AG09319 (cell line): ENCODE results near the gene ELP6.

Source experiments
- DNase-seq: peaks from one replicate; pipeline ENCODE4 v3.0.0-alpha.2; 2010; ENCODE audit warnings: low read depth; ENCODE audit errors: extremely low read depth
- CTCF ChIP-seq: IDR thresholded peaks from 2 replicates; pipeline ENCODE4 v1.5.1; 2011; ENCODE audit warnings: low read depth, mild to moderate bottlenecking, inconsistent platforms, low read length, moderate library complexity

ELP6 gene

DNA sequence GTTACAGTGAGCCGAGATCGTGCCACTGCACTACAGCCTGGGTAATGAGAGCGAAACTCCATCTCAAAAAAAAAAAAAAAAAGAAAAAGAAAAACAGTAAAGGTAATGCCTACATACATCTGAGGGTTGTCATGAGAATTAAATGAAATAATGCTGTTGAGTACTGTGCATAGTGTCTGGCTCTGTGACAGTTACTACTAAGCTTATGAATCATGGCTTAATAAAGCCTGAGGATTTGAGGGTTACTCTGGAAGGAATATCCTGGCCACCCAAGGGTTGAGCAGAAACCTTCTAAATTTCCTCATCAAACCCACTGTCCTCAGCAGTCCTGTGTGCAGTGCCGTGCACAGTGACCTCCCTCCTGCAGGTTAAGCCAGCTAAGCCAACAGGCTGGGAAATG, 26.8 kb upstream of the ELP6 start:
- no peak for TF ChIP-seq CTCF
- no peak for DNase-seq

DNA sequence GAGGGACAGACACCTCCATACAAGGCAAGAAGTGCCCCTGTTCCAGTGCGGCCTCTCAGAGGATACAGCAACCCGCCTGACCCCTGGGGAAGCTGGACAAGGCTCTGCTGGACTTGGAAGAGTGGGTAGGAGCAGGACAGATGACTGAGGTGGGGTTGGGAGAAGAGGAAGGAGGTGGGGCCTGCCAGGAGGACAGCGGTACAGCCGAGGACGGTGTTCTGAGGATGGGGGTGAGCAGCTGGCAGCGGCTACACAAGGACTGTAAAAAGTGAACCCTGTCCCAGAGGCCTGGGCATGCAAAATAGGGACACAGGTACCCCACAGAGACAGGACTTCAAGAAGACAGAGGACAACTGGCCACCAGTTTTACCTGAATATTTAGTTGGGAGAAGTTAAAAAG, 23.5 kb upstream of the ELP6 start:
- no peak for DNase-seq
- TF ChIP-seq CTCF = no peak

- no peak for TF ChIP-seq CTCF
- no peak for DNase-seq
Measured at GRCh38 chr3:47536221-47536891, 22.8 kb upstream of the ELP6 start.

- no peak for TF ChIP-seq CTCF
- DNase-seq = no peak
Measured at GRCh38 chr3:47533996-47534454, 20.5 kb upstream of the ELP6 start.

DNA sequence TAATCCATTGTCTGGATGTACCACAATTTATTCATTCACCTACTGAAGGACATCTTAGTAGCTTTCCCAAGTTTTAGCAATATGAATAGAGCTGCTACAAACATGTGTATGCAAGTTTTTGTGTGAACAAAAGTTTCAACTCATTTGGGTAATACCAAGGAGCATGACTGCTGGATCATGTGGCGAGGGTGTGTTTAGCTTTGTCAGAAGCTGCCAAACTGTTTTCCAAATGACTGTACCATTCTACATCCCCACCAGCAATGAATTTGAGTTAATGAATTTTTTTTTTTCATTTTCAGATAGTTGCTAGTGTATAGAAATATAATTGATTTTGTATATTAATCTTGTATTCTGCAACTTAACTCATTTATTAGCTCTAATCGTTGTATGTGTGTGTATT, 20.0 kb upstream of the ELP6 start:
- no peak for TF ChIP-seq CTCF
- DNase-seq = no peak

DNA sequence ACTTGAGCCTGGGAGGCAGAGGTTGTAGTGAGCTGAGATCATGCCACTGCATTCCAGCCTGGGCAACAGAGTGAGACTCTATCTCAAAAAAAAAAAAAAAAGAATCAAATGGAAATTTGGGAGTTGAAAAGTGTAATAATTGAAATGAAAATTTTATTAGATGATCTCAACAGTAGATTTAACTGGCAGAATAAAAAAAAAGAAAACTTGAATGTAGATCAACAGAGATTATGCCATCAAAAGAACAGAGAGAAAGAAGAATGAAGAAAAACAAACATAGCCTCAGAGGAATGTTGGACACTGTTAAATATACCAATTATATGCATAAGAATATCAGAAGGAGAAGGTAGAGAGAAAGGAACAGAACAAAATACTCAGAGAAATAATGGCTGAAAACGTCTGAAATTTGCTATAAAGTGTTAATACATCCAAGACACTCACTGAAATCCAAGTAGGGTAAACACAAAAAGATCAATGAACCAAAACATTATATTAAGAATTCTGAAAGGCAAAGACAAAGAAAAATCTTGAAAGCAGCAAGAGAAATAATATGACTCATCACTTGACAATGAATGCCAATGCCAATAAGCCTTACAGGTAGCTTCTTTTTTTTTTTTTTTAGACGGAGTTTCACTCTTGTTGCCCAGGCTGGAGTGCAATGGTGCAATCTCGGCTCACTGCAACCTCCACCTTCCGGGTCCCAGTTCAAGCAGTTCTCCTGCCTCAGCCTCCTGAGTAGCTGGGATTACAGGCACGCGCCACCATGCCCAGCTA, 14.6 kb upstream of the ELP6 start:
- no peak for DNase-seq
- TF ChIP-seq CTCF = no peak

GRCh38 chr3:47525617-47526016, 12.1 kb upstream of the ELP6 start:
- DNase-seq = no peak
- no peak for TF ChIP-seq CTCF
